NCI-H345 treated with DMSO at 0.1 percent for 48 hours (cell line): Measurements from ENCODE around the gene PNP.
"Not testable (repeated sequence)": the region's sequence is repeated elsewhere in the genome, so short reads cannot be mapped to it uniquely, and the experiment has no call there.

ENCODE experiments used
- DNase-seq: peaks from one replicate; lab custom pipeline; 2025; ENCODE audit not compliant: unreplicated experiment; lab: John Stamatoyannopoulos, UW

The PNP gene

GRCh38 chr14:20489093-20489994 is 20.1 kb downstream of the PNP start:
- no peak for DNase-seq

- no peak for DNase-seq
Measured at GRCh38 chr14:20490563-20490962, 21.4 kb downstream of the PNP start.

GRCh38 chr14:20492486-20492885 is 23.3 kb downstream of the PNP start:
- no peak for DNase-seq

GRCh38 chr14:20493634-20494033 is 24.4 kb downstream of the PNP start:
- DNase-seq, result no peak

- DNase-seq, result no peak
Measured at GRCh38 chr14:20494935-20495766, 25.9 kb downstream of the PNP start.

- no peak for DNase-seq
Measured at GRCh38 chr14:20498622-20499021, 29.4 kb downstream of the PNP start.

GRCh38 chr14:20499108-20499507 is 29.9 kb downstream of the PNP start:
- DNase-seq, result no peak

GRCh38 chr14:20499881-20500280 is 30.7 kb downstream of the PNP start:
- no peak for DNase-seq

- no peak for DNase-seq
Measured at GRCh38 chr14:20501346-20501745, 32.1 kb downstream of the PNP start.

GRCh38 chr14:20503898-20504297 is 34.7 kb downstream of the PNP start:
- no peak for DNase-seq

- DNase-seq, result not testable (repeated sequence)
Measured at GRCh38 chr14:20506276-20506675, 37.1 kb downstream of the PNP start.

GRCh38 chr14:20506752-20507151 is 37.5 kb downstream of the PNP start:
- not testable (repeated sequence) for DNase-seq

- not testable (repeated sequence) for DNase-seq
Measured at GRCh38 chr14:20507537-20507936, 38.3 kb downstream of the PNP start.

GRCh38 chr14:20508367-20508766 is 39.2 kb downstream of the PNP start:
- no peak for DNase-seq

- no peak for DNase-seq
Measured at GRCh38 chr14:20512177-20512905, 43.1 kb downstream of the PNP start.

GRCh38 chr14:20515846-20516245 is 46.6 kb downstream of the PNP start:
- no peak for DNase-seq

GRCh38 chr14:20516921-20517320 is 47.7 kb downstream of the PNP start:
- no peak for DNase-seq

- DNase-seq, result no peak
Measured at GRCh38 chr14:20522332-20522731, 53.1 kb downstream of the PNP start.

- DNase-seq, result no peak
Measured at GRCh38 chr14:20524027-20524426, 54.8 kb downstream of the PNP start.
